Mononuclear cell (primary cell): ENCODE results near the gene NTRK1. TPM values are rescaled to one million over a fixed set of nuclear protein-coding genes. Genes with fewer than 3 reads are reported as not detected.

Experiments used
- H3K27me3 ChIP-seq: 2 replicates; pipeline ENCODE4 v1.6.0; 2011; ENCODE audit warnings: low read length, control low read depth; ENCODE audit not compliant: insufficient read depth
- H3K4me1 ChIP-seq: 2 replicates; pipeline ENCODE4 v1.5.1; 2011; ENCODE audit warnings: mild to moderate bottlenecking, low read length, control low read depth; ENCODE audit not compliant: insufficient read depth
- H3K4me3 ChIP-seq: 2 replicates; pipeline ENCODE4 v1.5.1; 2011; ENCODE audit warnings: mild to moderate bottlenecking, low read length, moderate library complexity
- H3K9me3 ChIP-seq: 2 replicates; pipeline ENCODE4 v1.5.1; 2011; ENCODE audit warnings: low read depth, mild to moderate bottlenecking, control low read depth, low read length
- total RNA-seq: library from RNA; depleted of rRNA; stranded (reverse); fragments of >200 nt; gene quantifications from one replicate; pipeline ENCODE4 v1.2.3, GENCODE V29; 2012

NTRK1 gene
- total RNA-seq, 1 donor = 0.31 TPM

DNA sequence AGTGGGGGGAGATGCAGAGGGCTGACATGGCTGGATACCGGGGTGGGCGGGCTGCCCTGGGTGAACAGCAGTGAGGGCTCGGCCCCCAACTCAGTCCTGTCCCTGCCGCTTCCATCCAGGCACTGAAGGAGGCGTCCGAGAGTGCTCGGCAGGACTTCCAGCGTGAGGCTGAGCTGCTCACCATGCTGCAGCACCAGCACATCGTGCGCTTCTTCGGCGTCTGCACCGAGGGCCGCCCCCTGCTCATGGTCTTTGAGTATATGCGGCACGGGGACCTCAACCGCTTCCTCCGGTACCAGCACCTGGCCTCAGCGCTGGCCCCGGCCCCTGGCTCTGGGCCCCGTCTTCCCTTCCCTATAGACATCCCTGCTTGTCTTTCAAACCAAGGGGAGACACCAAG lies 15.6 kb downstream of the NTRK1 start:
- Histone ChIP-seq H3K4me3 (no peak overlapping the region), H3K27me3 (no peaks in the 10 kb centered on the region), H3K9me3 (no peaks in the 10 kb centered on the region), H3K4me1 (no peaks in the 10 kb centered on the region)

DNA sequence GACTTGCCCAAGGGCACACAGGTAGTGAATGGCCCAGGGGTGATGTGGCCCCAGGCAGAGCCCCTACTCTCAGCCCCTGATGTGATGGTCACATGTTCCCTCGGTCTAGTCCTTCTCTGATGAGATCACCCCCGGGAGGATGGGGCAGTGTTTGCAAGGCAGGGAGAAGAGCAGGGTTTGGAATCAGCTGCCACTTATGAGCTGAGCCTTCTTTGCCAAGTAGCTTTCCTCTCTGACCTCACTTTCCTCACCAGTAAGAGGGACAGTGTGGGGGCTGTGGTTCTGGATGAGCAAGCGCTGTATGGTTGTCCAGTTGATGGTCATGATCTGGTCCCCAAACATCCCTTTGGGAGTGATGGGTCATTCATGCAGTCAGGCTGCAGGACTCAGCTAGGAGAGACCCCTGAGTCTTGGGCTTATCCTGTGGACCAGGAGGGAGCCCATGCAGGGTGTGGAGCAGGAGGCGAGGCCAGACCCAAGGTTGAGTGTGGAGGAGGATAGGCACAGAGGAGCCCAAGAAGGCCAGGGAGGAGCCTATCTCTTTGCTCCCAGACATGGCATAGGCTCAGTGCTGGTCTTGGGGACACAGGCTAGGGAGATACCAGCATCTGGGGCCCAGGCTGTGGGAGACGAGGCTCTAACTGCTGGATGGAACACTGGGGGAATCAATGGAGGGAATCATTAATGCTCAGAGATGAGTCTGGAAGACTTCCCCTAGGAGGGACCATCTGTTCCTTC lies 16.9 kb downstream of the NTRK1 start:
- H3K9me3 ChIP-seq = no peaks in the 10 kb centered on the region
- no peaks in the 10 kb centered on the region for H3K27me3 ChIP-seq
- H3K4me1 ChIP-seq = no peaks in the 10 kb centered on the region

DNA sequence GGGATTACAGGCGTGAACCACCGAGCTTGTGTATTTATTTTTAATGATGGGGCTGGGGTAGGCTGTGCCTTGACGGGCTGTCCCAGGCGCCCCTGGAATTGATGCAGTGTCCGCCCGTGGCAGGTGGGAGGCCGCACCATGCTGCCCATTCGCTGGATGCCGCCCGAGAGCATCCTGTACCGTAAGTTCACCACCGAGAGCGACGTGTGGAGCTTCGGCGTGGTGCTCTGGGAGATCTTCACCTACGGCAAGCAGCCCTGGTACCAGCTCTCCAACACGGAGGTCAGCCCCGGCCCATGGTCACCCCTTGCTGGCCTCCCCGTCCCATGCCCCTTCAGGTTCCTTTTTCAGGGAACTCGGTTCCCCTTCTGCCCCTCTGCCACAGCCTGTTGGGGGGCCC lies 19.2 kb downstream of the NTRK1 start:
- Histone ChIP-seq H3K27me3 (no peaks in the 10 kb centered on the region), H3K9me3 (no peaks in the 10 kb centered on the region), H3K4me3 (no peak overlapping the region), H3K4me1 (no peaks in the 10 kb centered on the region)

More for the DNA sequence above, 16.9 kb downstream of the NTRK1 start:
- no peak overlapping the region for H3K4me3 ChIP-seq

DNA sequence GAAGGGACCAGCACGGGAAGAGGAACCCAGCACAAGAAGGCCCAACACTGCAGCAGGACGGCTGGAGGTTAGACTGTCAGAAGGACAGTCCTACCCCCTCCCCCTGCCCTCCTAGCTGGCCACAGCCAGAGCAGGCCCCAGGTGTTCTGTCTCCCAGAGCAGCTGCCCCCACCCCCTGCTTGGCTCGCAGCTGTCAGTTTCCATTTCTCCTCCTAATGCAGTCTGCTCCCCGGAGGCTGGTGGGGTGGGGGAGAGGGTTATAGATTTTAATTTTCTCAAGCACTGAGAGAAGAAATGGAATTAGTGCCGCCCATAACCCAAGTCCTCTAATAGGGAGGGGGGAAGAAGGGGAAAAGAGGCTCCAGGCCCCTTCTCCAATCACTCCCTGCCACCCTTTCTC lies 19.8 kb downstream of the NTRK1 start:
- H3K4me3 ChIP-seq = no peak overlapping the region
- no peaks in the 10 kb centered on the region for H3K9me3 ChIP-seq
- H3K27me3 ChIP-seq = no peaks in the 10 kb centered on the region
- no peaks in the 10 kb centered on the region for H3K4me1 ChIP-seq

DNA sequence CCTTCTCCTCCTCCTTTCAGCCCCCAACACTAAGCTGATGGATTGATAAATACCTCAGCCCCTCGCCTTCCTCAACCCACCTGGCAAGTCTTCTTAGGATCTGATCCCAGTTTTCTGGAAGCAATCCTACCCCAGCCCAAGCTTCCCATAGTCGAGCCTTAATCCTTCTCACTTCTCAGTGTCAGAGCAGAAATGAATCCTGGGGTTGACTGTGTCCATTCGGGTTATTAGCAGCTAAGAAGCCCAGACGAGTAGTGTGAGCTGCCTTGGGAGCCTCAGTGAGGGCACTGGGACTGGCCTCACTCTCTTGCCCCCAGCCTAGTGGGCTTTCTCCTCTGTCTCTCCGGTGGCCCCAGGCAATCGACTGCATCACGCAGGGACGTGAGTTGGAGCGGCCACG lies 20.4 kb downstream of the NTRK1 start:
- Histone ChIP-seq H3K4me3 (no peak overlapping the region), H3K27me3 (no peaks in the 10 kb centered on the region), H3K9me3 (no peaks in the 10 kb centered on the region), H3K4me1 (no peaks in the 10 kb centered on the region)

DNA sequence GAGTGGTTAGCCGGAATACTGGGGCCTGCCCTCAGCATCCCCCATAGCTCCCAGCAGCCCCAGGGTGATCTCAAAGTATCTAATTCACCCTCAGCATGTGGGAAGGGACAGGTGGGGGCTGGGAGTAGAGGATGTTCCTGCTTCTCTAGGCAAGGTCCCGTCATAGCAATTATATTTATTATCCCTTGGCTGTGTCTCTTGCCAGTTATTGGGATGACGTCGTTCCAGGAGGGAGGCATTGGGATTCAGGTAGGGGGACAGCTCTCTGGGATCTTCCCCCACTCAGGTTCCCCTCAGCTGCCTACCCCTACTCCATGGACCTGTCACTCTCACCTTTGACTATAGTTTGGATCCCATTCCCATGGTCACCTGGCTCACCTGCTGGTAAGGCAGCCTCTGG lies 21.0 kb downstream of the NTRK1 start:
- Histone ChIP-seq H3K4me1 (no peaks in the 10 kb centered on the region), H3K27me3 (no peaks in the 10 kb centered on the region), H3K4me3 (no peak overlapping the region), H3K9me3 (no peaks in the 10 kb centered on the region)

DNA sequence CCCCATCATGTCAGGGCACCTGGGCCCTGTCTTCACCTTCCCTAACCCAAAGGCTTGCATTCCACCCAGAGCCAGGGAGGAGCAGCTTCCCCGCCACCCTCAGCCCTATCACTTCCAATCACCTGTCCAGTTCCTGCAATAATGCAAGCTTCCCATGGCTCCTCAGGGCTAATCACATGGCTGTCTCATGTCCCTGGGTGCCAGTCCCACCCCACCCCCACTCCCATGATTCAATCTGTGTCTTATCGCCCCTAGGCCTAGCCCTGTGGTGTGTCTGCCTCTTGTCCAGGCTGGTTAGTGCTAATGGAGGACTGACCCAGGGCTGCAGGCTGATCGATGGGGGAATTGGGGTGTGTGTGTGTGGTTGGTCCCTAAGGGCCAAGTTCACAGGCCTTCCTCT lies 21.9 kb downstream of the NTRK1 start:
- no peaks in the 10 kb centered on the region for H3K4me1 ChIP-seq
- H3K27me3 ChIP-seq = no peaks in the 10 kb centered on the region
- H3K4me3 ChIP-seq = no peak overlapping the region
- H3K9me3 ChIP-seq = no peaks in the 10 kb centered on the region

DNA sequence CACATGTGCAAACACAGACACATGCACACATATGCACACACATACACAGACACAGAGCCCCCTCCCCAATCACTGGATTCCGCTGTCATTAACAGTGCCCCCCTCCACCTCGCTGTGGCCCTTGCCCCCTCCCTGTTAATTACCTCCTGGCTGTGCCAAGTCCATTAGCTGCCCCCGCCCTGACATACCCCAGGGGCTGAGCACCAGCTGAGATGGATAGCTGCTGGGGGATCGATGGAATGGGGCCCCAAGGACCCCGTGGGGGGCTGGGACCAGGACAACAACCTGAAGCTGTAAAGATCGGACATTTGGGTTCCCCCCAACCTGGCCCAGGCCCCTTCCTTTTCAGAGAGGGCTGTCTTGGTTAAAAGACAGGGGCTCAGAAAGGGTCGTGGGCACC lies 23.3 kb downstream of the NTRK1 start:
- Histone ChIP-seq H3K27me3 (no peaks in the 10 kb centered on the region), H3K4me1 (no peaks in the 10 kb centered on the region), H3K9me3 (no peaks in the 10 kb centered on the region), H3K4me3 (no peak overlapping the region)

DNA sequence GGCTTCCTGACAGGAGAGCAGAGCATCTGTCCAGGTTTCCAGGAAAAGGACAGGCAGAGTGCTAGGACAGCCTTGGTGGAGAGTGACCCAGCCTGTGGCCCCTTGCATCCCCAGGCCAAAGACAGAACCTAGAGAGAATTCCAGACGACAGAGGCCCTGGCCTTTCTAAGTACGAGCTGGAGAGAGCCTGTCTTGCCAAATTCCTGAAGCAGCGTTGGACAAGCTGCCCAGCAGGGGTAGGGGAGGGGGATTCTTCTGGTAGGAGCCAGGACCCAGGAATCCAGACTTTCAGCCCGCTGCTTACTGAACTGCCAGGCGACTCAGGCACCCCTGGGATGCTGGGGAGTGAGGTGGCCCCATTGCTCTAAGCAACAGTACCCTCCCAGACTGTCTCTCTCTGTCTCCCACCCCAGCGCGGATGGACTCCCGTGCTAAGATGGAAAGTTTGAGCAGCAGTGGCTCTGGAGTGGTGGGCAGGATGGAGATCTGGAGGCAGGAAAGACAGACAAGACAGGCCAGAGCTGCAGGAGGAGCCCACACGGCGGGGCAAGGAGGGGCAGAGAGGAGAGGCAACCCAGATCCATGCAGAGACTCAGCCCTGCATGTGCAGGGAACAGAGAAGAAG lies 24.0 kb downstream of the NTRK1 start:
- Histone ChIP-seq H3K4me3 (no peak overlapping the region), H3K27me3 (no peaks in the 10 kb centered on the region), H3K4me1 (no peaks in the 10 kb centered on the region), H3K9me3 (no peaks in the 10 kb centered on the region)

DNA sequence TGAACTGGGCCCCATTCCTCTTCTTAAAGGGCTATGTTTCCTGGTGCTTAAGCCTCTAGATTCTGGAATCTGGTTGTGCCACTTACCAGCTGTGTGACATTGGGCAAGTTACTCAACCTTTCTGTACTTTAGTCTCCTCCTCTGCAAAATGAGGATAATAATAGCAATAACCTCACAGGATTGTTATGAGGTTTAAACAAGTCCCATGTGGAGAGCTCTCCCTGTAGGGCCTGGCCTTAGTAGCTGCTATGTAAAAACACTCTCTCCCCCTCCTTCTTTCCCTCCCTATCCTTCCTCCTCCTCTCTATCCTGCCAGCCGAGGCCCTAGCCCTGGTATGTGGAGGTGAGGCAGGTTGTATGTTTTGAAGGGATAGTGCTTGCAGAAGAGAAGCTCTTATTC lies 24.6 kb downstream of the NTRK1 start:
- Histone ChIP-seq H3K4me3 (no peak overlapping the region), H3K4me1 (no peaks in the 10 kb centered on the region), H3K27me3 (peaks cover 1% of the 10 kb centered on the region), H3K9me3 (no peaks in the 10 kb centered on the region)

DNA sequence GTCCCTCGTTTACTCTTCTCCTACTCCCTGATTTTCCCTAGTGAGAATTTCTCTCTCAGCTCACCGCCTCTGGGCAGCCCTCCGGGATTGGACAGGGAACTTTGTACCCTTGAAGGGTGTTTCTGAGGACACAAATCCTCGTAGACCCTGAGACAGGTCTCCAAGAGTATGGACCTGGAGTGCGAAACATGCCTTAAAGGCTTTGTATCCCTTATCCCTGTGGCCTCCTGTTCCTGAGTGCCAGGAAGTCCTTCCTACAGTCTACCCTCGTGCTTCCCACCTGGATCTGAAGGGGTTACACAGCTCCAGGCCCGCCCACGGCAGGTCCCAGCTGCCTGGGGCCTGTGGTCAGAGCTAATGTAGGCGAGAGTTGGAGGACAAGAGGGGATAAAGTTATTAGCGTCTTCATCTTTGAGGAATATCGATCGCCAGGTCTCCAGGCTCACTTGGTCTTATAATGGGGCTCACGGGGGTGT lies 25.3 kb downstream of the NTRK1 start:
- Histone ChIP-seq H3K4me3 (no peak overlapping the region), H3K4me1 (no peaks in the 10 kb centered on the region), H3K27me3 (peaks cover 4% of the 10 kb centered on the region), H3K9me3 (no peaks in the 10 kb centered on the region)

DNA sequence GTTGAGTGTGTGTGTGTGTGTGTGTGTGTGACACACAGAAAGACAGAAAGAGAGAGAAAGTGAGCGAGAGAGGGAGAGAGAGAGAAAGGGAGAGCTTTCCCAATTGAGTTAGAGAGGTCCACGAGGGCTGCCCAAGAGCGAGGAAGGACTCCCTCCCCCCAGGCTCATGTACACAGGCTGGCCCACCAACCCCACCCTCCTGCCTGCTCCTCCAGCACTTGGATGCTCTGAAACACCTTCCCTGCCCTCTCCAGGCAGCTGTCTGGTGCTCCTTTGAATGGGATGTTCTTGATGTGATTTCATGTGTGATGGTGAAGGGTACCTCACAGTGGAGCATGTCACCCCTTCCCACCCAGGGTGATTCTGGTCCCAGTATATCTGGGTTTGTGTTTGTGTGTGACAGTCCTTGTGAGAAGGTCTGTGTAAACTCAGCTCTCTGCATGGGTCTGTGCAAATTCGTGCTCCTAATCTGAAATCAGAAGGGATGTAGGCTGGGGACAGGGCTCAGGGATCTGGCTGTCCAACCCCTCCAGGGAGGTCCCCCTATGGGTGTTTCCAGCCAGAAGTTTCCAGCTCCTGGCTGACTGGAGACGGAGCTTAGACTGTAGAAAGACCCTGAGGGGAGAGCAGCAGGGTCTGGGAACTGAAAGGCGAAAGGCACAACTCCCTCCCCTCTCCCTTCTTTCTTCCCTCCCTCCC lies 26.1 kb downstream of the NTRK1 start:
- Histone ChIP-seq H3K9me3 (no peaks in the 10 kb centered on the region), H3K4me1 (peaks cover 2% of the 10 kb centered on the region), H3K27me3 (peaks cover 13% of the 10 kb centered on the region), H3K4me3 (no peak overlapping the region)

DNA sequence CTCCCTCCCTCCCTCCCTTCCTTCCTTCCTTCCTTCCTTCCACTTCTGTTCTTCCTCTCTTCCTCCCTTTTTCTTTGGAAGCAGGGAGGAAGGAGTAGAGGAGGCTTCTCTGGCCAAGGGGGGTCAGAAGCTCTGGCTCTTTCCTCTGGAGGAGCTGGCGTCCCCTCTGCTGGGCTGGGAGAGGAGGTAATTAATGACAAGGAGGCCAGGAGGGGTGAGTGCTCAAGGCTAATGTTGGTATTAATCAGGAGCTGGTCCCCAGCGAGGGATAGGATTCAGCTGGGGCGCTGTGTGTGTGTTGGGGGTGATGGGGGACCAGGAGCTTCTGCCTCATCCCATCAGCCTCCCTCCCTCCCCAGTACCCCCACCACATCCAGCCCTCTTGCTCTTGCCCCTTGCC lies 26.7 kb downstream of the NTRK1 start:
- Histone ChIP-seq H3K4me1 (peaks cover 7% of the 10 kb centered on the region), H3K27me3 (peaks cover 17% of the 10 kb centered on the region)

DNA sequence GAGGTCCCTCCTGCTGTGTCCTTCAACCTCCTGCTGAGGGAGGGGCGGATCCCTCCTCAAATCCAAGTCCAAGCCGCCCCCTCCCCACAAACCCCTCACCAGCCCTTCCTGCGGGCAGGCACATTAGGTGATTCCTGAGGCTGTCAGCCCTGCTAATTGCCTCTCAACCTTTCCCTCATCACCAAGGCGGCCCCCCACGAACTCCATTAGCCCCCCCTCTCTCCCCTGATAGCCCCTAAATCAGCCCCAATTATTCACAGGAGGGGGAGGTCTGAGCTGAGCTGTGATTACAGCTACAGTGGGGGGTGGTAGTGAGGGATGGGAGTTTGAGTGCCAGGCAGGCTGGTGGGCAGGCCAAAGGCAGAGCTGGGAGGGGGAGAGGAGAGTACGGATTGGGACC lies 27.1 kb downstream of the NTRK1 start:
- Histone ChIP-seq H3K4me3 (no peak overlapping the region), H3K4me1 (peaks cover 12% of the 10 kb centered on the region), H3K9me3 (no peaks in the 10 kb centered on the region), H3K27me3 (peaks cover 17% of the 10 kb centered on the region)

More for the DNA sequence above, 26.7 kb downstream of the NTRK1 start:
- no peaks in the 10 kb centered on the region for H3K9me3 ChIP-seq
- H3K4me3 ChIP-seq = no peak overlapping the region

DNA sequence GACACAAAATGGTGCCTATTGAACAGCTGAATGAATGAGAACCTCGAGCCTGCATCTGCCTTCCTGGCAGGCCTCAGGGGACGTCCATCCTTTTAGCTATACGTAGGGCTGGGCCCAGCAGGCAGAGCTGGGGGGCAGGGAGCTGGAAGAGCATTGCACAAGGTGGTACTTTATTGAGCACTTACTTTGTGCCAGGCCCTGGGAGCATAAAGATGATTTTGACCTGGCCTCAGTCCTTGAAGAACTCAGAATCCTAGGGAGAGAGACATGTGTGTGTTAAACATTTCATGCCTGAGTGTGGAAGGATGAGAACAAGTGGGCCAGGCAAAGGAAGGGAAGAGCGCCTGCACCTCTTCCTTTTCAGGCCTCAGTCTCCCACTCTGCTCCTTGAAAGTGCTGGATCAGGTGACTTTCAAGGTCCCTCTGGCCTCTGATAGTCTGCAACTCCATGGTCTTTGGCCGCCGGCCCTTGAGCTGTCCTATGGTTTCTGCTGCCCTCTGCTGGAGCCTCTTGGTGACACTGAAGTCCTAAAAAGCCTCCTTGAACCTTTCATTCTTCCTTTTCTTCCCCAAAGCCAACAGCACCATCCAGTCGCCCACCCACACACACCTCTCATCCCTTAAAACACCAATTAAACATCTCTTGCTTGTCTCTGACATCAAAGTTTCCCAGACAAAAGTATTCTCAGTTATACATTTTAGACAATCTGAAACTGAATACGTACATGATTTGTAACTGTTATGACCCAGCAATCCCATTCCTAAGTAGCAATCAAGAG lies 29.3 kb downstream of the NTRK1 start:
- peaks cover 18% of the 10 kb centered on the region for H3K4me1 ChIP-seq
- H3K9me3 ChIP-seq = no peaks in the 10 kb centered on the region
- no peak overlapping the region for H3K4me3 ChIP-seq
- H3K27me3 ChIP-seq = peaks cover 33% of the 10 kb centered on the region
